Activated T-cell treated with anti-CD3 and anti-CD28 coated beads for 24 hours (primary cell): ENCODE measurements around the gene DNAH8.

Experiments used
- DNase-seq: peaks from one replicate; pipeline ENCODE4 v3.0.0-alpha.2; 2020; ENCODE audit warnings: low read depth

DNAH8 gene

GRCh38 chr6:39018103-39018502, 303.0 kb downstream of the DNAH8 start:
- no peak for DNase-seq

DNA sequence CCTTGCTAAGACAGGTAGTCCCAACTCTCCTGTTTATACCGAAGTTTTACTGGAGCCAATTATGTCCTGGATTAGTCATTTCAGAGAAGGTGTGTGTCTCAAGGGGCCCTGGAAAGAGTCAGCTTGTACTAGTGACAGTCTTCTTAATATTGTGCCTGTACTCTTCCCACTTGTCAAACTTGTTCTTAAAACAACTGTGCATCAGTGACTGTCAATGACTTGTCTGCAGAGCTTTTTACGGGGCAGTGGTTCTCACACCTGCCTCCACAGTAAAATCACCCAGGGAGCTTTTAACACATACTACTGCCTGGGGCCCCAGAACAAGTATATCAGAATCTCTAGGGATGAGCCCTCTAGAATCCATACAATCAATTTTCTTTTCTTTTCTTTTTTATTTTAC, 305.0 kb downstream of the DNAH8 start:
- no peak for DNase-seq

DNA sequence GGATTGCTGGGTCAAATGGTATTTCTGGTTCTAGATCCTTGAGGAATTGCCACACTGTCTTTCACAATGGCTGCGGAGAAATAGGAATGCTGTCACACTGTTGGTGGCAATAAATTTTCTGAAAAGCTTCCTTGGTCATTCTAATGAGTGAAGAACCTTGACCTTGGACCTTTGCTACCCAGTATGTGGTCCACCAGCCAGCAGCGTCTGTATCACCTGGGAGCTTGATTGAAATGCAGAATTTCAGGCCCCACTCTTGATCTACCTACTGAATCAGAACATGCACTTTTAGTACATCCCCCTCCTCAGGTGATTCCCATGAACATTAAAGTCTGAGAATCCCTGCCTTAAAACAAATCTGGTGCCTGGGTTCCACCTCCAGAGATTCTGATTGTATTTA, 305.9 kb downstream of the DNAH8 start:
- no peak for DNase-seq

DNA sequence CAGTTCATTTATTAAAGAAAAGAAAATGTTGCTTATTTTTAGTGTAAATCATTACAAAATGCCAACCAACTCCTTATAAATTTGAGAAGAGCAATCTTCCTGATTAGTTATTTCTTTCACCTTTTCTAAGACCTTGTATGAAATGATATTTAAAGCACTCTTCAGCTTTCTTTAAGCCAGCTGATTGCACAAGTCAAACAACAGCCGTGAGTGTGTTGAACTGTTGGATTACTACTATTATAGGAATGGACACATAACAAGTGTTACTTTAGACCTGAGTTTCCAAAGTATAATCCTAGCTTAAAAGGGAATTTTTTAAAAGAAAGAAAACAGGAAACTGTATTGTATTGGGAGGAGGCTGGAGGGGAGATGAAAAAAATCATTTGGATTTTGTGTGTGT, 306.7 kb downstream of the DNAH8 start:
- no peak for DNase-seq

DNA sequence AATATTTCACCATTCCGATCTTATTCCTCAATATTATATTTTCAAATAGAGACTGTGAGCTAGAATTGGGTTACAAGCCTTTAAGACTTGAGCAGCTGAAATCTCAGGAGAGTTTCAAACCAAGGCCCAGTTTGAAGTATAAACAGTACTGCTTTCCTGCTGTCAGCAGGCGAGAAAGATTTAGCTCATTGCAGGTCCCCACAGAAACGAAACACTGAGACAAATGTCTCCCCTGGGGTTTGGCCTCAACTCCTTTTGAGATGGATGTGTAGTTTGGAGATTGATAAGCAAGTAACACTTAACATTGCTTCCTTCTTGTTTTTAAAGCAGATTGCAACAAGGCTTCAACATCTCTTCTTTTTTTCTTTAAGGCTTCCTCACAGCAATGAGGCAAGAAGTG, 311.1 kb downstream of the DNAH8 start:
- DNase-seq: no peak

DNA sequence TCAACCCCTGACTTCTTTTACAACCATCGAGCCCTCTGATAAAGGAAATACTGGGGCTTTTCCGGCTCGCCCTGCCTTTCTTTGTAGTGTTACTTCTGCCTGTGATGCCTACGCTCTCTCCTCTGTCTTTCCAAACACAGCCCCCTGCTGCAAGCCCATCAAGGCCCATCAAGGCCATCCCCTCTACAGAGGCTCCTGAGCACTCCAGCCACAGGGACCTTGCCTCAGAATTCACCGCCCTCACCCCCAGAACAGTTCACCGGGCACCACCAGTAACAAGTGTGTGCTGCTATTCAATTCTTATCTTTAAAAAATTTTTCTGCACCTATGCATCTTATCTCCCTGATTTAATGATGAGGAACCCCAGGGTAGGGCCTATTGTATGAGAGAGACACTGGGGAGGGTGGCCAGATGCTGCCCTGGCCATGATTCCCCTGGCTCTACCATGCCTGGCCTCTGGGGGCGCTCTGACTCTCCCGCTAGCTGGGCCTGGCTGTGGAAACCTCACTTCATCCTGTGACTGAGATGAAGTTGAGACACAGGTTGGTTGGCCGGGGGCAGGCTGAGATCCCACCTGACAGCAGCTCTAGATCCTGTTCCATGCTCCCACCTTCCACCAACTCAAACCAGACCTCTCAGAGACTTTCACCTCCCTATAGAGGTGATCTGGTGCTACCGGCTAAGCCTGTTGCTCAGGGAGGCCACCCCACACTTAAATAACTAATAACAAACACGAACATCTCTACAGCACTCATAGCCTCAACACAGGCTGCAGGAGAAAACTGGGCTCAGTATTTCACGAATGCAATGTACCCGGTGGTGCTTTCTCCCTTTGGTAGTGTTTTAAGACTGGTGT, 314.3 kb downstream of the DNAH8 start:
- DNase-seq: peak; percentile 19

DNA sequence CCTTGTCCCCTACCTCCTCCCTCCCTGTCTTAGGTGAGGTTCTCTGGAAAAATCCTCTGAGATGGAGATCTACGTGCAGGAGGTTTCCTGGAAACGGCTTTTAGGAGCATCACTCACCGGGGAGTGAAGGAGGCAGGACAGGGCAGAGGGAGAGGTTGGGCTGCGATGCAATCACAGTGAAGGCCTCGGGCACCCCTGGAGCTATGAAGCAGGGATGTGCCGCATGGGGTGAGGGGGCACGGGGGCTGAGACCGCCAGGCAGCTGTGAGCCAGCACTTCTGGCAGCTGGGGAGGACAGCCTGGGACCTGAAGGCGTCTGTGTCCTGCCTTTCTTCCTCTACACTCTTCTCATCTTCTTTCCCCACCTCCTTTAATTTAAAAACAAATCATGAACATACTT, 320.6 kb downstream of the DNAH8 start:
- no peak for DNase-seq

- DNase-seq: no peak
These were observed 322.0 kb downstream of the DNAH8 start for GRCh38 chr6:39037082-39037508.

- no peak for DNase-seq
These were observed 322.6 kb downstream of the DNAH8 start for GRCh38 chr6:39037707-39038106.

DNA sequence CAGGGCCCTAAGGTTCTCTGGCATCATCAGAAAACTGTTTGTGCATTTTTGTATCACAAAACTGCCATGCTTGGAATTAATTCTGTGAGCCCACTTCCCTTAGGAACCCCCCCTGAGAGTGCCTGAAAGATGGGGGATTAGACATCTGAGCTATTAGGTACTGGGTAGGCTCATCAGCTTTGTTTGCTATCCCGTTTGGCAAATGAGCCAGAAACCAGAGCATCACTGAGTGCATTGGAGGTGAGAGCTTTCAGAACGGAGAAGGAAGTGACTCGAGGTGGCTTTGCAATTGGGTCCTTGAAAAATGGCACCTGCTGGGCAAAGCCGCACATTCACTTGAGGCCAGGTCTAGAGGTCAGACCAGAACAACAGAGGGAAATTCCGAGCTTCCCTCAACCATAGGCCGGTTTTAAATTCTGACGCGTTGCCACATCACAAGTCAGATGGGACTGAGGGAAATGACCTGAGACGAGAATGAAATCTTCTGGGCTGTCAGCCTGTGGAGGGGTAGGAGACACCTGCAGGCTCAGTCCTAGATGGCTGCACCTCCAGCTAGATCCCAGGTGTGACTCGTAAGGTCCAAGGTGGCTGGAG, 325.1 kb downstream of the DNAH8 start:
- DNase-seq: no peak

DNA sequence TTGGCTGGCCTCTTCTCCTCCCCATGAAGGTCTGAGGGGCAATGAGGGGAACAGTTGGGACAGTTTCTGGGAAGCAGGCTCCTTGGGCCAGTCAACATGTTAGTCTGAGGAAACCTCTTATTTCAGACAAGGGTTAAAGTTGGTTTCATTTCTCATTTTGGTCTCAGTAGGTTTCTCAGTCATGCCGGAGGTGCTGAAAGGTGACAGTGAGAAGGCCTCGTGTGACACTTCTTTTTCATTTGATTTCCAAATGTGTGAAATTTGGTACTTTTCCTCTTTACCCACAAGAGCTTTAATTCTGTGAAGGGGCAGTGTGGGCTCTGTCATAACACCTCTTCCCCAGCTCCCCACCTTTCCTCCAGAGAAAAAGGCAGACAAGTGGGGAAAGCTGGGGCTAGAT, 326.0 kb downstream of the DNAH8 start:
- DNase-seq: no peak

- DNase-seq: no peak
These were observed 328.7 kb downstream of the DNAH8 start for GRCh38 chr6:39043776-39044175.

DNA sequence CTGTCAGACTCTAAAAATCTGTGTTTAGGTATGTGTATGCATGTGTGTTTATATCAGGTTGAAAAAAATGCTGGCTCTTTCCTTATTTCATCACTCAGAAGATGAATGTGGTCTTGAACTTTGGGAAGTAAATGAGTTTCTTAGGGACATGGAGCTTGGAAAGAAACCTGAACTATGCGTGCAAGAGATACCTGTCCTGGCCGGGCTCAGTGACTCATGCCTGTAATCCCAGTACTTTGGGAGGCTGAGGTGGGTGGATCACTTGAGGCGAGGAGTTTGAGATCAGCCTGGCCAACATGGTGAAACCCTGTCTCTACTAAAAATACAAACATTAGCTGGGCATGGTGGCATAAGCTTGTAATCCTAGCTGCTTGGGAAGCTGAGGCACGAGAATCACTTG, 329.1 kb downstream of the DNAH8 start:
- no peak for DNase-seq

GRCh38 chr6:39047434-39048327, 332.6 kb downstream of the DNAH8 start:
- no peak for DNase-seq

DNA sequence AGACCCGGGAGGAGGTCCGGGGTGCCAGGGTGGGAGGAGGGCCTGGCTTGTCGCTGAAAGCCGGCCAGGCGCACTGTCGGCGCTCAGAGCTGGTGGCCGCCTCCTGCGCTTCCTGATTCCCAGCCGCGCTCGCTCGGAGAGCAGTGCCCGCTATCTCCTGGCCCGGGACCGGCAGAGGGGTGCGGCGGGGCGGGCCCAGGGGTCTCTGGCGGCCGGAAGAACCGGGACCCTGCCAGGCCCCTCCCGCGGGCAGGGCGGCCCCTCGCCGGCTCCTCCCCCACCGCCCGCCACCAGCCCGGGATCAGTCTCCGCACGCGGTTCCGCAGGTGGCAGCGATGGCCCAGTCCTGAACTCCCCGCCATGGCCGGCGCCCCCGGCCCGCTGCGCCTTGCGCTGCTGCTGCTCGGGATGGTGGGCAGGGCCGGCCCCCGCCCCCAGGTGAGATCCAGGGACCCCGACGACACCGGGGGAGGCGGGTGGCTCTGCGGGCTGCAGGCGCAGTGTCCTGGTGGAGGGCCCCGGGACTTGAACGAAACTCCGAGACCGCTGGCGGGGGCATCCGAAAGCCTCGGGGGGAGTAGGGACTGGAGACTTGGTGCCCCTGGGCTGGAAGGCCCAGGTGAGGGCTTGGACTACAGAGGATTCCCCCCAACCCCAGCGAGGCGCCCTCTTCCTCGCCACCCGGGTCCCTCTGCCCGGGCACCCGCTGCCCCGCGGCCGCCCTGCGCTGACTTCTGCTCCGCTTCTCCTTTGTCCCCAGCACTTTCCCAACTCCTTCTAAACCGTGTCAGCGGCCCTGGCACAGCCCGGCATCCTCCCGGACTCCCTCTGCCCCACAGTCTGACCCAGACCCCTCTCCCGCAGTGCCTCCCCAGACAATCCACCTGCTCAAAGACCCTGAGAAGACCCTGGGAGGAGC, 333.6 kb downstream of the DNAH8 start, which contains the start of gene GLP1R:
GLP1R (plus strand) TSS at position 301 of the 919 bp plus-strand sequence; CDS start at position 361, 60 bp downstream.
- no peak for DNase-seq

DNA sequence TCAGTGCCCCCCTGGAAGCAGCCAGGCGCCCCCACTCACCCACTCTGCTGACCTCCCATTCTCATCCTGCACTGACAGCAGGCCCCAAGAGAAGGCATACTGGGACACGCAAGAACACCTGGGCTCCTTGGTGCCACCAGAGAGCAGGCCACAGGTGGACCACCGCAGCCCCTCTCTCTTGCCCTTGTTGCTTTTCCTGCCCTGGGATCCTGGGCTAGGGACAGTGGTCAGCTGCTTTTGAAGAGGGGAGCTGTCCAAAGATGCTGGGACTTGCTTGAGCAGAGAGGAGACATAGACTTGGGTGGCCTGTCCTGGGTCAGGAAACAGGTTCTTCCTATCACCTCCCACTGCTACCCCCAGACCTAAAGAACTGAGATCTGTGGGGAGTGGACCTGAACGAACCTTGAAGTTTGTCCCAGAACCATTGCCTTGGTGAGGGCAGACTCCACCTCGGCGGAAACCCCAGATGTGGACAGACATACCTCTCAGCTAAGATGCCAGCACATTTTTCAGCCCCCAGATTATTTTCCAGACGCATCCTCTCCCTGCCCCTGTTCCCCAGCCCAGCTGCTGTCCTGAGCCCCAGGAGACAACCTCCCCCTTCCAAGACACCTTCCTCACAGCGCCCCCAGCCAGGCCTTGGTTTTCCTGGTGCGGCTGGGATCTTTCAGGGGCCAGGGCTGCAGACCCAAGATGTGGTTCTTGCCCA, 334.6 kb downstream of the DNAH8 start:
- no peak for DNase-seq

GRCh38 chr6:39050453-39051112, 335.5 kb downstream of the DNAH8 start:
- no peak for DNase-seq

DNA sequence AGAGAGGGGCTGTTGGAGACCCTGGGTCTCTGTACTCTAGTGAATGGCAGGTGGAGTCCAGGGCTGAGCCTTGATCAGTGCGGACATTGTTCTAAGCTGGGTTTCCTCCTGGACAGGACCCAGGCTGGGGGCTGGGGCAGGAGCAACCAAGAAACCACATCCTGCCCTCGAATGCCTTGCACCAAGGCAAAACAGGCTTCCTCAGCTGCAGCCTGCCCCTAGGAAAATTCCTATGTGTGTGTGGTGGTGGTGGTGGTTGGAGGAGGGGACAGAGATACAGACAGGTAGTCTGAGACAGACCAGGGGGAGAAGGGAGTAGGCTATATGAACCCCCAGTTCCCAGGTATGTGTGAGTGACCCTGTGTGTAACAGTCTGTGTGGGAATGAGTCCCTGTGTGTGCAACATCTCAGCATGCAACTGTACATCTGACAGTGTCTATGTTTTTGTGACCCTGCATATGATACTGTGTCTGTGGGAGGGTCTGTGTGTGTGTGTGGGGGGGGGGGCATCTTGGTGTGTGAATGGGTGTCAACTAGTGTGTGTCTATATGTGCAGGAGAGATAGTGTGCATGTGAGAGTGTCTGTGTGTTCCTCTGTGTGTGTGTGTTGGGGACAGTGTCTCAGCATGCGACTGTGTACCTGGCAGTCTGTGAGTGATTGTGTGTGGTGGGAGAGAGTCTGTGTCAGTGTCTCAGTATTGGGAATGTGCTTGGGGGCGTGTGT, 336.4 kb downstream of the DNAH8 start:
- DNase-seq: no peak

DNA sequence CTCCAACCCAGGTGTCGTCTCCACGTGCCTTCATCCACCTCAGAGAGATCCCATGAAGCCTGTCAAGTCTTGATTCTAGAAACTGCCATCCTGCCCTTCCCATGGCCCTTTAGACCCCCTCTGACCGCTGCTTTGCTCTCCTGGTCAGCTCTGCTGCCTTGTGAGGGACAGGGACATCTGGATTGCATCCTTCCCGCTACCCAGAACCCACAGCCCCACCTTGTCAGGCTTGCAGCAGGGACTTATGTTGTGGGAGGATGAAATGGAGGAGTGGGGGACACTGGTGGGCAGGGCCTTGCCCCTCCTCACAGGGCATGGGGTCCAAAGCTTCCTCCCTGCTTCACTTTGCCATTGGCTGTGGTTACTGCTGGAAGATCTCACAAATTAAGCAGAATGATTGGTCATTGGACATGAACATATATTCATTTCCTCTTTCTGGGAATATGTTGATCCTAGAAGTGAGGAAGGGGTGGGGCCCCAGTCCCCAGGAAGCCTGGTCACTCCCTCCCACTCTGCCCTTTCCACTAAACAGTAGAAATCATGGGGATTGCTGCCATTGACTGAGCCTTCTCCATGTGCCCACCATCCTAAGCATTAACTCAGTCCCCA, 338.0 kb downstream of the DNAH8 start:
- DNase-seq: no peak
